Measurements from ENCODE around the gene SNW1. TPM values are rescaled to one million over a fixed set of nuclear protein-coding genes. Genes with fewer than 3 reads are reported as not detected.

The SNW1 gene
- total RNA-seq, 1 experiment from 2014 or later: 143 TPM

DNA sequence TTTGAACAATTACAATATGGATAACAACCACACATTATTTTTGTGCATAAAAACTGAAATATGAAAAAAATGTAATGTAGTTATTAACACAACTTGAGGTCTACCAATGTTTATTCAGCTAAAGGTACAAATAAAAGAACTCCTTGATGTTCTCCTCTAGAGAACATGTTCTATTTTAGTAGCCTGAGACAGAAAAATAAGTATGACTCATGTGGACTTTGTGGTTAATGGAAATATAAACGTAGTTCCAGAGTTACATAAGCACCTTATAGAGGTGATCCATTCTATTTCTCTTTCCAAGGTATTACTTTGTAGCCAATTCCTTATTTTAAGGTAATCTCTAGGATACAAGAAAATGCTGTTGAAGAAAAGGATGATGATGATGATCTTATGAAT, 78.8 kb downstream of the SNW1 start:
- CTCF ChIA-PET: no interaction called here
- intact Hi-C loops (cut with micrococcal nuclease; ENCODE audit: unreplicated experiment): no loop called here
- TF ChIP-seq, protein P1, sequence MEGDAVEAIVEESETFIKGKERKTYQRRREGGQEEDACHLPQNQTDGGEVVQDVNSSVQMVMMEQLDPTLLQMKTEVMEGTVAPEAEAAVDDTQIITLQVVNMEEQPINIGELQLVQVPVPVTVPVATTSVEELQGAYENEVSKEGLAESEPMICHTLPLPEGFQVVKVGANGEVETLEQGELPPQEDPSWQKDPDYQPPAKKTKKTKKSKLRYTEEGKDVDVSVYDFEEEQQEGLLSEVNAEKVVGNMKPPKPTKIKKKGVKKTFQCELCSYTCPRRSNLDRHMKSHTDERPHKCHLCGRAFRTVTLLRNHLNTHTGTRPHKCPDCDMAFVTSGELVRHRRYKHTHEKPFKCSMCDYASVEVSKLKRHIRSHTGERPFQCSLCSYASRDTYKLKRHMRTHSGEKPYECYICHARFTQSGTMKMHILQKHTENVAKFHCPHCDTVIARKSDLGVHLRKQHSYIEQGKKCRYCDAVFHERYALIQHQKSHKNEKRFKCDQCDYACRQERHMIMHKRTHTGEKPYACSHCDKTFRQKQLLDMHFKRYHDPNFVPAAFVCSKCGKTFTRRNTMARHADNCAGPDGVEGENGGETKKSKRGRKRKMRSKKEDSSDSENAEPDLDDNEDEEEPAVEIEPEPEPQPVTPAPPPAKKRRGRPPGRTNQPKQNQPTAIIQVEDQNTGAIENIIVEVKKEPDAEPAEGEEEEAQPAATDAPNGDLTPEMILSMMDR (conservative IDR thresholded peaks at IDR 0.05; ENCODE audit: low read depth, low read length): no peak
- TF ChIP-seq EZH2 (IDR thresholded peaks at IDR 0.05; ENCODE audit: borderline replicate concordance, low read depth, low read length, poor library complexity, severe bottlenecking): no peak
- Histone ChIP-seq H3K4me3 (ENCODE audit: low read depth, low read length, poor library complexity, severe bottlenecking) (no peak overlapping the region), H3K36me3 (ENCODE audit: insufficient read depth, low read length, poor library complexity, severe bottlenecking) (peaks cover 5% of the 10 kb centered on the region), H3K4me1 (ENCODE audit: insufficient read depth, low read length, poor library complexity, severe bottlenecking) (no peaks in the 10 kb centered on the region), H3K27ac (ENCODE audit: low read depth, low read length, poor library complexity, severe bottlenecking) (no peak overlapping the region), H3K27me3 (replicated peaks; ENCODE audit: insufficient read depth, low read depth, low read length, poor library complexity) (no peaks in the 10 kb centered on the region), H3K9me3 (ENCODE audit: low read depth, low read length, poor library complexity, severe bottlenecking) (no peaks in the 10 kb centered on the region)
- no TSS peak for BruUV-seq (replicated peaks)
- POLR2A ChIA-PET (ENCODE audit: low non-redundant PET): no interaction called here
- DNase-seq (ENCODE audit: low spot score): no peak

DNA sequence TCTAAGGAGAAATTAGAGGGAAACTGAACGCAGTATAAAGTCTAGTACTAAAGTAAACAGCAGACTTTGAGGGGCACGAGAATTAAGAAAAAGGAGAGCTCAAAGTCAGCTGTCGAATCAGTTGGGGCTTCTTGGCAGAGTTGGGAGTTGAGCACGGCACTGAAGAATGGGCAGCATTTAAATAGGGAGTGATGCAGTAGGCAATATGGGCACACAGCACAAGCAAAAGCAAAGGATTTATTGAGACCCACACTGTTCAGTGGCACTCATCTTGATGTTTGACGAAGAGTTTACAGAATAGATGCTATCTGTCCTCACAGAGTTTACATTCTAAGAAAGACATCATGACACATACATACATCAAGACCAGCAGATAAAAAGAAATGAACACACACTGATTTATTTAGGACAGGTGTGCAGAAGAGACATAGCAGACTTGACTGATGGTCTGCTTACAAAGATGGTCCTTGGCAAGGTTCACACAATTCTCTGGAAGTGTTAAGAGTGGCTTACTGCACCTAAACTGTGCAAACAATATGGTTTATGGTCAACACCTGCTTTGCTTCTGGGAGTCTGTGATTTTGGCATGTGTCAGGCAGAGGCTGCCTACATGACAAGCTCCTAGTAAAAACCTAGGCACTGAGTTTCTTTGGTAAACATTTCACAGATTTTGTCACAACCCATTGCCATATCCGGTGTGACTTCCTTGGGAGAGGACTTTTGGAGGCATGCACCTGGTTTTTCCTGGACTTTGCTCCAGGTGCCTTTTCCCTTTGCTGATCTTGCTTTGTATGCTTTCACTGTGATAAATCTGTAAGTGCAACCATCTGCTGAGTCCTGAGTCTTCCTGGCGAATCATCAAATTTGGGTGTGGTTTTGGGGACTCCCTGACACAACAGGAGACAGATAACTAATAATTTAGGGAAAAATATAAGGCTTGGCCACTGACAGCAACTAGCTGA, 79.5 kb downstream of the SNW1 start:
- no peaks in the 10 kb centered on the region for H3K9me3 ChIP-seq (ENCODE audit: low read depth, low read length, poor library complexity, severe bottlenecking)
- CTCF ChIA-PET: no interaction called here

GRCh38 chr14:77674931-77675330, 86.0 kb downstream of the SNW1 start:
- Histone ChIP-seq H3K4me3 (ENCODE audit: low read depth, low read length, poor library complexity, severe bottlenecking) (no peak overlapping the region), H3K36me3 (ENCODE audit: insufficient read depth, low read length, poor library complexity, severe bottlenecking) (peaks cover 30% of the 10 kb centered on the region), H3K27me3 (replicated peaks; ENCODE audit: insufficient read depth, low read depth, low read length, poor library complexity) (no peaks in the 10 kb centered on the region), H3K4me1 (ENCODE audit: insufficient read depth, low read length, poor library complexity, severe bottlenecking) (no peaks in the 10 kb centered on the region), H3K9me3 (ENCODE audit: low read depth, low read length, poor library complexity, severe bottlenecking) (no peaks in the 10 kb centered on the region), H3K27ac (ENCODE audit: low read depth, low read length, poor library complexity, severe bottlenecking) (no peak overlapping the region)
- TF ChIP-seq, protein P1 (conservative IDR thresholded peaks at IDR 0.05; ENCODE audit: low read depth, low read length): no peak
- TF ChIP-seq EZH2 (IDR thresholded peaks at IDR 0.05; ENCODE audit: borderline replicate concordance, low read depth, low read length, poor library complexity, severe bottlenecking): no peak
- no TSS peak for BruUV-seq (replicated peaks)
- POLR2A ChIA-PET (ENCODE audit: low non-redundant PET): no interaction called here
- CTCF ChIA-PET: no interaction called here
- no peak for DNase-seq (ENCODE audit: low spot score)
- intact Hi-C loops (cut with micrococcal nuclease; ENCODE audit: unreplicated experiment): no loop called here

More for the DNA sequence above, 79.5 kb downstream of the SNW1 start:
- TF ChIP-seq, protein P1 (conservative IDR thresholded peaks at IDR 0.05; ENCODE audit: low read depth, low read length): no peak
- no peak for TF ChIP-seq EZH2 (IDR thresholded peaks at IDR 0.05; ENCODE audit: borderline replicate concordance, low read depth, low read length, poor library complexity, severe bottlenecking)
- no peak overlapping the region for H3K27ac ChIP-seq (ENCODE audit: low read depth, low read length, poor library complexity, severe bottlenecking)
- POLR2A ChIA-PET (ENCODE audit: low non-redundant PET): no interaction called here
- H3K4me3 ChIP-seq (ENCODE audit: low read depth, low read length, poor library complexity, severe bottlenecking): no peak overlapping the region
- BruUV-seq (replicated peaks): no TSS peak
- H3K27me3 ChIP-seq (replicated peaks; ENCODE audit: insufficient read depth, low read depth, low read length, poor library complexity): no peaks in the 10 kb centered on the region
- H3K36me3 ChIP-seq (ENCODE audit: insufficient read depth, low read length, poor library complexity, severe bottlenecking): peaks cover 5% of the 10 kb centered on the region
- DNase-seq (ENCODE audit: low spot score): no peak
- intact Hi-C loops (cut with micrococcal nuclease; ENCODE audit: unreplicated experiment): no loop called here
- no peaks in the 10 kb centered on the region for H3K4me1 ChIP-seq (ENCODE audit: insufficient read depth, low read length, poor library complexity, severe bottlenecking)

All from A673 (cell line).